ENCODE data around the gene CRTAC1.

- TF ChIP-seq CTCF (IDR thresholded peaks at IDR 0.05) (peak; percentile 37), EZH2phosphoT487 (IDR thresholded peaks at IDR 0.05) (no peak)
Observed at GRCh38 chr10:98013122-98013521, 17.3 kb downstream of the CRTAC1 start.
